Neural progenitor cell (in vitro differentiated cells): Measurements from ENCODE around the gene EEF1AKMT4.

Source experiments
- CTCF ChIP-seq: fragments of 200-600 bp; sonication (generic); IDR thresholded peaks from 2 replicates; pipeline ENCODE4 v1.5.1; 2017; ENCODE audit warnings: antibody characterized with exemption, mild to moderate bottlenecking
- EZH2 ChIP-seq: fragments of 200-600 bp; sonication (generic); IDR thresholded peaks from 2 replicates; pipeline ENCODE4 v1.6.1; 2017; ENCODE audit warnings: antibody characterized with exemption, mild to moderate bottlenecking, moderate library complexity
- EZH2phosphoT487 ChIP-seq: fragments of 200-600 bp; sonication (generic); IDR thresholded peaks from 2 replicates; pipeline ENCODE4 v1.6.1; 2017; ENCODE audit warnings: antibody characterized with exemption

DNA sequence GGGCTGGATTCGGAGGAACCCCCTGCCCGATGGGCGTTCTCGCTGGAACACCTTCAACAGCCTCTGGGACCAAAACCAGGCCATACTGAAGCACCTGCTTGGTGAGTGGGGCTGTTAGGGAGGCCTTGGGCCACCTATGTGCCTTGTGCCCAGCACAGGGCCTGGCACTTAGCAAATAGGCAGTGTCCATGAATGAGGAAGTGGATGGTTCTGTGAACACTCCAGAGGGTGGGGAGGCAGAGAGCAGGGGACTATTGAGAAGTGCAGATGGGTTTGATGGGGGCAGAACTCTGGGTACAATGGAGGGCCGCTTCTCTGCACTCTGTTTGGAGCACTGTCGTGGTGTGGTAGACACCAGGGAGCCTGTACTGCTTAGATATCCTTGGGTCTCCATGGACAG, 27.9 kb downstream of the EEF1AKMT4 start:
- TF ChIP-seq CTCF = no peak
- TF ChIP-seq EZH2 = no peak
- no peak for TF ChIP-seq EZH2phosphoT487
